Right ventricle myocardium superior (tissue), 1 donor: ENCODE results near the gene AKR7A2. TPM values are rescaled to one million over a fixed set of nuclear protein-coding genes. Genes with fewer than 3 reads are reported as not detected.
"Not testable (repeated sequence)": the region's sequence is repeated elsewhere in the genome, so short reads cannot be mapped to it uniquely, and the experiment has no call there.

ENCODE experiments used
- ATAC-seq: fragments of 200-7000 bp; cut with Tn5 transposase; one replicate; pipeline ENCODE4 v1.9.1; 2020; ENCODE audit warnings: mild to moderate bottlenecking; ENCODE audit not compliant: poor library complexity
- DNase-seq: peaks from one replicate; pipeline ENCODE4 v3.0.0-alpha.2; 2020
- intact Hi-C: fragments of 100-400 bp; cut with DNase I; formaldehyde crosslinking; loops from one replicate; pipeline ENCODE4 v1.11.2; 2022
- total RNA-seq: library from RNA; stranded (reverse); fragmentation: NEBNext Ultra II Directional; extraction: Animal tissue kit (Norgen Biotek cat#: 25700); gene quantifications from one replicate; pipeline ENCODE4 v1.2.1, GENCODE V29; 2021
- donor health status: DM: no; HTN: yes; CAD: no; lungs with severe emphysema.

Gene AKR7A2
- total RNA-seq, 1 donor from 2014 or later: 40.6 TPM

DNA sequence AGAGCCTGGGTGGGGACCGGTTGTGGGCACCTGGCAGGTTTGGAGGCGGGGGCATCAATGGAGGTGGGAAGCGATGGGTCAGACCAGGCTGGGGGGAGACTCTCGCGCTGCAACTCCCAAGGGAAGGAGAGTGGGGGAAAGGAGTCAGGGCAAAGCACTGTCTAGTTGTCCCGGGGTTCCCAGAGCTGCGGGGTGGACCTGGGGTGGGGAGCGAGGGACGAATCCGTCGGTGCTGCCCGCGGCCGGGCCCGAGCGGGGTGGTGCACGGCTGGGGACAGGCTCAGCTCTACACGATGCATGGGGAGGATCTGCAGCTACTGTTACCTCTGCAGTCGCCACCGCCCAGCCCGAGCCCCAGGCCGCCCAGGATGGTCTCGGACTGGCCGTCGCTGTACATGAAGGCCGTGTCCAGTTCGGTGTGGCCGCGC lies 427 bp downstream of the AKR7A2 start:
- intact Hi-C loops: no loop called here
- DNase-seq: no peak
- no peak for ATAC-seq

DNA sequence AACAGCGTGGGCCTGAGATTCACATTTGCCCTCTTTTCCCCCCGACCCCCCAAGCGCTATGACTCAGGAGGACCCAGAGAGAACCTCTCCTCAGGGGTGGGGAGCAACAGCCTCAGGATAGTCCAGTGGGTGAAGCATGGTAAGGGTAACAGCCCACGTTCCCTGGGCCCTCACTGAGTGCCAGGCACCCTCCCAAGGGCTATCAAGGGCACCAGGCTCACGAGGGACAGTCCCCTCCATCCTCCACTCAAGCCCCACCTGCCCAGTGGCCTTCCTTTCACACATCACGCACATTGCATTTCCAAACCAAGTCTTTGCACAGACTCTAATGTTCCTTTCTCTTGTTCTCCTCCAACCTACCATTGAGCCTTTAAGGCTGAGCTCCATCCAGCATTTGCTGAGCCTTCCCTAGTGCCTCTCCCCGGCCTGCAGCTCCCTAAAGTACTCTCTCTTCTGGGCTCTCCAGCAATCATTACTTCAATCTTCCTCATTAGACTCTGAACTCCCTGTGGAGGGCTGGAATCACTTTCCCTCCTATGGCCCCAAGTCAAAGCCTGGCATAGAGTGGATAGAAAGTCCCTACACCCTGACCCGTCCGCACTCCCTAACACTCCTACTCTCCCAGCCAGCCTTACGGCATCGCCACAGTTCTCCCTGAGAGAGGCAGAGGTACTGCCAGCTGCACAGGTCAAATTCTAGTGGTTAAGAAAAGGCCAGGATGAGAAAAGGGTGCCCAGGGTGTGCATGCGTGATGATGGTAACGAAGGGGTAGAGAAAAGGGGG lies 1.0 kb downstream of the AKR7A2 start:
- no peak for ATAC-seq
- intact Hi-C loops: no loop called here
- no peak for DNase-seq

DNA sequence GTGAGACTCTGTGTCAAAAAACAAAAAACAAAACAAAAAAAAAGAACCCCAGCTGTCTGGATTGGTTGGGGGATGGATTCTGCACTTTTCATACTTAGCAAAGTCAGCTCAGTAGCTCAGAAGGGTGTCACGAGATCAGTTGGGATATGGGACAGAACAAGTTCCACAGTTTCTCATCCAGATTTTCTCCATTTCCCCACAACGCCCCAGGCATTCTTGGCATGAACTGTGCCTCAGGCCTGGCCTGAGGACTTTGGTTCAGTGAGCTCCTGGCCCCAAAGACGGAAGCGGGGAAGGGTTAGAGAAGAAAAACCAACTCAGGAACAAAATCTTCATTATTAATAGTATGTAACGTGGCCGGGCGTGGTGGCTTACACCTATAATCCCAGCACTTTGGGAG lies 1.9 kb downstream of the AKR7A2 start:
- DNase-seq: no peak

DNA sequence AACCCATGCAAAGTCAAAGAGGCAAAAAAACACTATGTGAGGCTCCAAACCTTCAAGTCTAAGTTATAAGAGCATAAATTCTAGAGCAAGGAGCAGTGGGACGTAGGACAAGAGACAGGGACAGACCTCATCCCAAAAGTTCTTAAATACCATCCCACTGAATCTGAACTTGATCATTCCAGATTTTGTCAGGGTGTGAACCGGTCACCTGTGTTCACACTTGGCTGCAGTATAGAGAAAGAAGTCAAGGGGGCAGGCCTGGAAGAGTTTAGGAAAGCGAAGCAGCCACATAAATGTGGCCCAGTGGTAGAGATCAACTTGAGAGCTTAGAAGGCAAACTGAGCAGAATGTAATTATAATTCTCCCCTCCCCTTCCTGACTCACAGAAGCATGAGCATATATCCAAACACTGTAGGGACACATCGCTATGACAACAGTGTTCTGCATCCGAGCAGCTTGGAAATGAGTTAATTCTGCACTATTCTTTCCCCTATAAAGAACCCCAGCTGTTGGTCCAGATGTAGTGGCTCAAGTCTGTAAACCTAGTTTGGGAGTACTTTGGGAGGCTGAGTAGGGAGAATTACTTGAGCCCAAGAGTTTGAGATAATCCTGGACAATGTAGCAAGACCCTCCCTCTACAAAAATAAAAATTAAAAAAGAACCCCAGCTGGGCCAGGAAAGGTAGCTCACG lies 2.7 kb downstream of the AKR7A2 start:
- ATAC-seq: no peak
- intact Hi-C loops: no loop called here
- no peak for DNase-seq

More for the DNA sequence above, 1.9 kb downstream of the AKR7A2 start:
- ATAC-seq: no peak
- intact Hi-C loops: no loop called here

DNA sequence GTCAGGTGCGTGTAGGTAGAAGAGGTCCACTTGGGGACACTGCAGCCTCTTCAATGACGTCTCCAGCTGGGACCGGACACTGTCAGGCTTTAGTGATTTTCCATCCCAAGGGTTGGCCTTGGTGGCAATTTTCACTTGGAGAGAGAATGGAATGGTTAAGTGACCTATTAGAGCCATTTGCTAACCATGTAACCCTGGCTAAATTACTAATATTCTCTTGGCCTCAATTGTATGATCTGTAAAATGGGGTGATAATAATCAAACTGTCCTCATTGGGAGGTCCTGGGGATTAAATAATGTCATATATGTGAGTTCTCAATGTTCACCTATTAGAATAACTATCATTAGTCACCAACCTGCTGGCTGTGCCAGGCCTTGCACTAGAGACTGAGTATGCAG lies 3.4 kb downstream of the AKR7A2 start:
- intact Hi-C loops: no loop called here
- ATAC-seq (no peak), DNase-seq (no peak)

DNA sequence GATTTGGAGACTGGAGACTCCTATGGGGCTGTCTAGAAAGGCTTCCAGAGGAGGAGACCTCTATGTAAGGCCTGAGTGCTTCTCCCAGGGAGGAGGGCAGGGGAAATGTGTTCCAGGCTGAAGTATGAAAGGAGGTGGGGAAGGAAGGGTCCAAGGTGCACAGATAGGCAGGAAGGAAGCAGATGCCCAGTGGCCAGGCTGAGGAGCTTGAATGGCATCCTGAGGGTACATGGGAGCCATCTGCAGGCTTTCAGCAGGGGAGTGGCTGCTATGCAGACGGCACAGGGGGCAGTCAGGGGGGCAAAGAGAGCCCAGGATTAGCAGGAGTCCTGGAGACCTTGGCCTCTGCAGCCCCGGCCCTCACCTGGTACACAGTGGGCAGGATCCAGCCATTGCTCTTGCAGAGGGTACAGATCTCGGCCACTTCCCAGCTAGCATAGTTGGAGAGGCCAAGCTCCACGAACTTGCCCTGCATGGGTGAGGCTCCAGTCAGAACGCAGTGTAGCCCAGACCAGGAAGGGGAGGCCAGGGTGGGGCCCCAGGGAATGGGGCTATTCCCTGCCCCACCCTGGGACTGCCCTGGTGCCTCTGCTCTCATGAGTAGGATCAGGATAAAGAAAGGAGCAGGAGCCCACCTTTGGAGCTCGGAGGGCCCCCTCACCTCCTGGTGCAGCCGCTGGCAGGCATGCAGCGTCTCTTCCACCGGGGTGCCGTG lies 4.0 kb downstream of the AKR7A2 start:
- intact Hi-C loops: no loop called here
- no peak for ATAC-seq
- no peak for DNase-seq

DNA sequence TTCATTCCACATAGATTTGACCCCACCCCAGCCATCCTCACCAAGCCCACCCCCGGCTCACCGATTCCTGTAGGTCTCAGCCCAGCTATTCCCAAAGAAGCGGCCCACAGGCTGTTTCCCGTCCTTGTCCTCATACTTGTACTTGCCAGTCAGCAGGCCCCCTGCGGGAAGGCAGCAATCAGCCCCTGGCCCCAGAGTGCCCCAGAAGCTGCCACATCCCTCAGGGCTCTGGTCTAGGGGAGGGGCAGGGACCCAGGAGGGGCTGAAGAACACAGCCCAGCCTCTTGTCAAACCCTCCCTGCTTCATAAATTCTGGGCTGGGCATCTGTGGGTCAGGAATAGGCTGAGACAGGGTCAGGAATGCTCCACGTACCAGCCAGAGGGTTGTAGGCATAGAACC lies 5.0 kb downstream of the AKR7A2 start:
- ATAC-seq (no peak), DNase-seq (no peak)
- intact Hi-C loops: no loop called here

DNA sequence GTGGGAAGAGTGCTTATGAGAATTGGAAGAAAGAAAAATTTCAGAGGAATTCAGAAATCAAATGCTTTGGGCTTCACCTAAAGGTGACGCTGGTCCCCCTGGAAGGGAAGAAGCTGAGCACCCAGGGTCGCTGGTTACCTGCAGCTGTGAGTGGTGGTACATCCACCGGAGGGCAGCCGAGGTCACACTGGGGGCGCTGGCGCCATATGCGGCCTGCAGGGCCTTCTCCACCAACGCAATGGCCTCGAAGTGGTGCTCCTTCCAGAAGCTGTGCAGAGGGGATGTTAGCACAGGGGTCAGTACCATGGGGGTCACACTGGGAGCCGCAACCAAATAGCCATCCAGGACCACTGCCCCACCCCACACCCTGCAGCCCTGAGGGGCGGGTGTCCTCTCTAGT lies 6.1 kb downstream of the AKR7A2 start:
- intact Hi-C loops: no loop called here
- DNase-seq (no peak), ATAC-seq (no peak)

DNA sequence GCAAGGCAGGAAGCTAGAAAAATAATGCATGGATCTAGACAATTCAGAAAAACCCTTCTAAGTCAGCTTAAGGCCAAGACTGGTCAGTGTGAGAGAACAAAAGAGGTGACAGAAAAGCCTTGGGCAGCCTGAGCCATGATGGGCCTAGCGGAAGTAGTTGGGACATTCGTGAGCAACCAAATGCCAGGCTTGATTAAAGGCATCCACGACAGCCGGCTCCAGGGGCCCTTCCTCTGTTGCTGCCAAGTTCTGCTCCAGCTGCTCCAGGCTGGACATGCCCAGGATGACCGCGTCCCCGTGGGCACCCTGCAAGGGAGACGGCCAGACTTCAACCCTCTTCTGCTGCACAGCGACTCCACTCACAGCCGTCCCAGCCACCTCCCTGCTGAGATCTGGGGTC lies 7.9 kb downstream of the AKR7A2 start:
- ATAC-seq, DNase-seq, intact Hi-C loops: not testable (repeated sequence)

DNA sequence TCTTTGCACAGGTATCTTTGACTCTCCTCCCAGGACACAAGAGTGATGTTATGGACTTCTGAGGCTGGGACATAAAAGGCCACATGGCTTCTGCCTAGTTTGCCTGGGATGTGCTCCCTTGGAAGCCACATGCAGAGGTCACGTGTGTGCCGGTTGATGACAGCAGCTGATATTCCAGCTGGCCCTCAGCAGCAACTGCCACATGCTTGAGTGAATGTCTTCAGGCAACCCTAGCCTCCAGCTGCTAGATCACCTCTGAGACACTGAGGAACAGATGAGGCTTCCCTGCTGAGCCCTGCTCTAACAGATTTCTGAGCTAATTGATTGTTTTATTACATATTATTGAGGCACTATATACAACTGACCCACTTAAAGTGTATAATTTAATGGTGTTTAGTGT lies 11.7 kb downstream of the AKR7A2 start:
- intact Hi-C loops: no loop called here
- DNase-seq (no peak), ATAC-seq (no peak)

DNA sequence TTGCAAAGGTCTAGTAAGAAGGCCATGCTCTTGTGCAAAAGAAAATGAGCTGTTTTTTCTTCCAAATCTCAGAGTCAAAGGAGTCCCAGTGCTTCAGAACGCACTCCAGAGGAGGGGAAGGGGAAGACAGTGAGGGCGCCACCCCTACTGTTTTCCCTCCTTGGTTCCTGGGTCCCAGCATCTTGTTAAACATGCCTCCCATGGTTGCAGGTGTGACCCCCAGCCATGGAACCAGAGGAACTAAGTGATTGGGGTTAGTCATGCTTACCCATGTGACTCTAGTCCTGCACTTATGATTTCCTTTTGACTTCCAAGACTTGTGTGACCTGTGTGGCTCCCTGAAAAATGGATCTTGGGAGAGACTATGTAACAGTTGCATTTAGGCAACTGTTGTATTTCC lies 17.3 kb downstream of the AKR7A2 start:
- intact Hi-C loops: no loop called here
- DNase-seq: no peak
- ATAC-seq: no peak

DNA sequence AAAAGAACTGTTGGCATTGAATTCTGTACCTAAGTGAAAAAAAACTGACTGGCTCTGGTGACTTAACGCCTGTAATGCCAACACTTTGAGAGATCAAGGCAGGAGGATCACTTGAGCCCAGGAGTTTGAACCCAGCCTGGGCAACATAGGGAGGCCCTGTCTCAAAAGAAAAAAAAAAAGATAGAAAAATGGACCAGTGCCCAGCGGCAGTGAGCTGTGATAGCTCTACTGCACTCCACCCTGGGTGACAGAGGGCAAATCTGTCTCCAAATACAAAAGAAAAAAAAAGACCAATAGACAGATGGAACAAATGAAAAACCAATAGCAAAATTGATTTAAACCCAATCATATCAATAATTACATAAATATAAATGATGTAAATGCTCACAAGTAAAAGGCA lies 22.7 kb downstream of the AKR7A2 start:
- DNase-seq (no peak), ATAC-seq (peak; percentile 55)
- intact Hi-C loops: no loop called here

DNA sequence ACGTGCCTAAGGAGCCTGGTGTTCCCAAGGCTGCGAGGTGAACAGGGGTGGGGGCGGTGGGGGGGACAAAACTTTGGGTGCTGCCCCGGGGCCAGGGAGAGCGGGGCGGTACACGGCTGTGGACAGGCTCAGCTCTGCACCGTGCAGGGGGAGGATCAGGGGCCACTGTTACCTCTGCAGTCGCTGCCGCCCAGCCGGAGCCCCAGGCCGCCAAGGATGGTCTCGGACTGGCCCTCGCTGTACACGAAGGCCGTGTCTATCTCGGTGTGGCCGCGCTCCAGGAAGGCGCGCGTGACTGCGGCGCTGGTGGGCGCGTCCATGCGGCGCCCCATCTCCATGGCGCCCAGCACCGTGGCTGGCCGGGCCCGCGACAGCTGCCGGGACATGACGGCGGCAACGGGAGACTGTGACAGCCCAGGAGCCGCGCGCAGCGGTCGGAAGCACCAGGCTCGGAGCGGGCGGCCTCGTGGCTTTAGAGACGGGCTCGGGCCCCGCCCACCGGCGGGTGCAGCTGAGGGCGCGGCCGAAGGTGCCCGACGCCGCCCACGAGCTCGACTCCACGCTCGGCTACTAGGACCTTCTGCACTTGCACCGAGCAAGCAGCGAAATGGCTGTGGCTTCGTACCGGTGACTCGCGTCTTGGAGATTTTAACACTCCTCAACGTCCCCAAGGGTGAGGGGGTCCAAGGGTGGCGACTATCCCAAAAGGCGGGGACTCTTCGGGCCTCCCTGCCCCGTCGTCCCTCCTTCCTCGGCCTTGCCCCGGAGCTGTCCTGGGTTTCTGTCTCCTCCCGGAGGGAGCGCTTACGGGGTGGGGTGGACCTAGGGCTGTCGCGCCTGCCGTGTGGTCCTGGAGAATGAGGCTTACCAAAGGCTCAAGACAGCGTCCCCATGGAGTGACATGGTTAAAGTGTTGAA lies 23.4 kb downstream of the AKR7A2 start, which contains the start of gene AKR7A3:
Gene AKR7A3, minus strand, starts transcription at position 447 of the 918 bp plus-strand sequence. Its CDS starts 61 bp downstream, at position 386.
- peak; percentile 74 for DNase-seq
- intact Hi-C loops: not testable (repeated sequence)
- peak; percentile 92 for ATAC-seq

DNA sequence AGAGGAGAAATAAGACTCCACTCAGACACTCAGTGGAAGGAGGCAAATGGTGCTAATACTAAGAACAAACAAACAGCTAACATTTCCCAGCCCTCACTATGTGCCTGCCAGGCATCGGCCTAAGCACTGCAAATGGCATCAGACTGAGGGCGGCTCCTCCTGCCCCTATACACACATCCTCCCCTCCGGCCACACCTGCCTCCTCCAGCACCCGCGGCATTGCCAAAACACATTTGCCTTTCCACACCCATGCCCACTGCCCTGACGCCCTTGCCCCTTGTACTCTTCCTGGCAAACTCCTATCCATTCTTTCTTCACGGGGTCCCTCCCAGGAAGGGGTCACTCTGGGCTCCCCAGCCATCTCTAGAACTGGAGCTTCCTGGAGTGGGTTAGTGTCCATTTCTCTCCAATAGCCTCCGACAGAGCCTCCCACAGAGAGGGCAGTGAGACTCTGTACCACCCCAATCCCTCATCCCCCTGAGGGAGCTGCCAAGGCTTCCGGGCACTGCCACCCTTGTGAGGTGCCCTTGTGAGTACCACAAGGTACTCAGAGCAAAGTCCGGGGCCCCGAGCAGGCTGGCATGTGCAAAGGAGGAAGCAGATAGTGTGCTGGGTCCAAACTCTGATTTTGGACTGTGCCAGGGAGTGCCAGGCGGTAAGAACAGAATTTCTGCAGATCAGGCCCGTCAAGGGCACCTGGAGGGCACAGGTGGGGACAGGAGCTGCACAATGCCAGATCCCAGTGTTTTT lies 24.3 kb downstream of the AKR7A2 start:
- DNase-seq (no peak), ATAC-seq (no peak)
- intact Hi-C loops: no loop called here

DNA sequence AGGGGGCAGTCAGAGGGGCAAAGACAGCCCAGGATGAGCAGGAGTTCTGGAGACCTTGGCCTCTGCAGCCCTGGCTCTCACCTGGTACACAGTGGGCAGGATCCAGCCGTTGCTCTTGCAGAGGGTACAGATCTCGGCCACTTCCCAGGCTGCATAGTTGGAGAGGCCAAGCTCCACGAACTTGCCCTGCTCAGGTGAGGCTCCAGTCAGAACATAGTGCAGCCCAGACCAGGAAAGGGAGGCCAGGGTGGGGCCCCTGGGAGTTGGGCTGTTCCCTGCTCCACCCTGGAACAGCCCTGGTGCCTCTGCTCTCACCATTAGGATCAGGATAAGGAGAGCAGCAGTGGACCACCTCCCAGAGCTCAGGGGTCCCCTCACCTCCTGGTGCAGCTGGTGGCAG lies 26.1 kb downstream of the AKR7A2 start:
- ATAC-seq: not testable (repeated sequence)

DNA sequence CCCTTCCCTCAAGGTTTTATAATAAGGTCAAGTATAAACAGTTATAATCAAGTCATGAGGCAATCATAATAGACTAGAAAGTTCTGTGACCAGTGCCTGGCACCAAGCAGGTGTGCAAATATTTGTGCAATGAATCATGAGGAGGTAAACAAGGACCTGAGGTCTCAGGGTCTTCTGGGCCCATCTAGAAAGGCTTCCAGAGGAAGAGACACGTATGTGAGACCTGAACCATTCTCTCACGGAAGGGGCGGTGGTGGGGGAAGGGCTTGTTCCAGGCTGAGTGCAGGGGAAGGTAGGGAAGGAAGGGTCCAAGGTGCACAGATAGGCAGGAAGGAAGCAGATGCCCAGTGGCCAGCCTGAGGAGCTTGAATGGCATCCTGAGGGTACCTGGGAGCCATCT lies 26.6 kb downstream of the AKR7A2 start:
- intact Hi-C loops, ATAC-seq, DNase-seq: not testable (repeated sequence)

More for the DNA sequence above, 26.1 kb downstream of the AKR7A2 start:
- DNase-seq, intact Hi-C loops: not testable (repeated sequence)

DNA sequence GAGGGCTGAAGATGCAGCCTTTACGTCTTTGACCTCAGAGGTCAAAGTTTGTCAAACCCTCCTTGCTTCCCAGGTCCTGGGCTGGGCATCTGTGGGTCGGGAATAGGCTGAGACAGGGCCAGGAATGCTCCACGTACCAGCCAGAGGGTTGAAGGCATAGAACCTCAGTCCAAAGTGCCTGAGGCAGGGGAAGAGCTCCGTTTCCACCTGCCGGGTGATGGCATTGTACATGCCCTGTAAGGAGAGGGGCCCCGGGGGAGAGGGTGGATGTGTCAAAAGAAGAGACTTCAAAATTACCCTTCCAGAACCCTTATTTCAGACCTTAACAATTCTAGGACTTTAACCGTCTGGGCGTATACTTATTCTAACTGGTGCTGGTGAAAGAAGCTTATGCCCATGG lies 27.1 kb downstream of the AKR7A2 start:
- intact Hi-C loops: no loop called here
- no peak for DNase-seq
- no peak for ATAC-seq

DNA sequence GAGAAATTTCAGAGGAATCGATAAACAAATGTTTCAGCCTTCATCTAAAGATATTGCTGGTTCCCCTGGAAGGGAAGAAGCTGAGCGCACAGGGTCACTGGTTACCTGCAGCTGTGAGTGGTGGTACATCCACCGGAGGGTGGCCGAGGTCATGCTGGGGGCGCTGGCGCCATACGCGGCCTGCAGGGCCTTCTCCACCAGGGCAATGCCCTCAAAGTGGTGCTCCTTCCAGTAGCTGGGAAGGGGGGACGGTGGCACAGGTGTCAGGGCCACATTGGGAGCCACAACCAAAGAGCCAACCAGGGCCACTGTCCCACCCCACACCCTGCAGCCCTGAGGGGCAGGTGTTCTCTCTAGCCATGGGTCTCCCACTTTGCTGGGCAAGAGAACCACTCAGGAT lies 28.1 kb downstream of the AKR7A2 start:
- ATAC-seq (no peak), DNase-seq (no peak)
- intact Hi-C loops: no loop called here
